ENCODE measurements around the gene ANKRD42.

ANKRD42 gene

GRCh38 chr11:83161610-83162199, 31.8 kb upstream of the ANKRD42 start:
- H3K4me1 Mint-ChIP-seq: peaks cover 68% of the 10 kb centered on the region
- H3K27ac Mint-ChIP-seq: peak overlapping the region; percentile 79
- no peaks in the 10 kb centered on the region for H3K9me3 Mint-ChIP-seq
- peaks cover 41% of the 10 kb centered on the region for H3K36me3 Mint-ChIP-seq
- H3K27me3 Mint-ChIP-seq: no peaks in the 10 kb centered on the region
- peak overlapping the region; percentile 99 for H3K4me3 Mint-ChIP-seq

DNA sequence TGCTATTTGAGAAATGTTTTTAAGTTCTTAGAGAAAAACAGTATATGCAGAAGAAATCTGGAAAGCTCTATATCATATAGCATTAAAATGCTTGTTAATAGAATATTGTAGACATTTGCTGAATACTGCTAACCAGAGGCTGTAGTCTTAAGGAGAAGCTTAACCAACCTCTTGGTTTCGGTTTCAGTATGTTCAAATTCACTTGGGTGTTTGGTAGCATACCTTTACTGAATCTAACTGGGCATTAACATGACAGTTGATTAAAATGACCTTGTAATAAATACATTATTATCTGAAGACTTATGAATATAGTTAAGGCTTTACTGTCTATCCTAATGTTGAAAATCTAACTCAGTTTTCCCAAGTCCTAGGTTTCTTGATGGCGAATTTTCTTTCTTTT, 31.1 kb upstream of the ANKRD42 start:
- H3K4me1 Mint-ChIP-seq: peaks cover 75% of the 10 kb centered on the region
- H3K4me3 Mint-ChIP-seq: peak overlapping the region; percentile 99
- peaks cover 40% of the 10 kb centered on the region for H3K36me3 Mint-ChIP-seq
- peak overlapping the region; percentile 12 for H3K27ac Mint-ChIP-seq
- no peaks in the 10 kb centered on the region for H3K27me3 Mint-ChIP-seq
- H3K9me3 Mint-ChIP-seq: no peaks in the 10 kb centered on the region

GRCh38 chr11:83166193-83166866, 27.2 kb upstream of the ANKRD42 start:
- Mint-ChIP-seq H3K9me3 (no peaks in the 10 kb centered on the region), H3K4me3 (peak overlapping the region; percentile 43), H3K36me3 (peaks cover 48% of the 10 kb centered on the region), H3K27ac (peak overlapping the region; percentile 52), H3K4me1 (peaks cover 94% of the 10 kb centered on the region), H3K27me3 (no peaks in the 10 kb centered on the region)

- Mint-ChIP-seq H3K36me3 (peaks cover 52% of the 10 kb centered on the region), H3K27me3 (no peaks in the 10 kb centered on the region), H3K4me1 (peaks cover 93% of the 10 kb centered on the region), H3K27ac (no peak overlapping the region), H3K4me3 (peak overlapping the region; percentile 23), H3K9me3 (no peaks in the 10 kb centered on the region)
These were observed 24.8 kb upstream of the ANKRD42 start for GRCh38 chr11:83168756-83169155.

- Mint-ChIP-seq H3K4me3 (peak overlapping the region; percentile 82), H3K36me3 (peaks cover 46% of the 10 kb centered on the region), H3K27ac (no peak overlapping the region), H3K9me3 (no peaks in the 10 kb centered on the region), H3K27me3 (no peaks in the 10 kb centered on the region), H3K4me1 (peaks cover 93% of the 10 kb centered on the region)
These were observed 22.6 kb upstream of the ANKRD42 start for GRCh38 chr11:83170865-83171264.

DNA sequence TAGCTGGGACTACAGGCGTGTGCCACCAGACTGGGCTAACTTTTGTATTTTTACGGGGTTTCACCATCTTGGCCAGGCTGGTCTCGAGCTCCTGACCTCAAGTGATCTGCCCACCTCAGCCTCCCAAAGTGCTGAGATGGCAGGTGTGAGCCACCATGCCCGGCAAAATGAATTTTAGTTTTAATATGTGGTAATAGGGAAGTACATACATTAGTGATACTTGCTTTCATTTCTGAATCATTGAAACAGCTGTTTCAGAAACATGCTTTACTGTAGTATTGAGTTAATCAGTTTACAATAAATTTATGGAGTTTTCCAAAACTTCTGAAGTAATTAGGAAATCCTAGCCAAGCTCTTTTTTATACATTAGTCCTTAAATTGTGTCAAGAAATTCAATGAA, 21.0 kb upstream of the ANKRD42 start:
- H3K4me1 Mint-ChIP-seq: peaks cover 91% of the 10 kb centered on the region
- H3K36me3 Mint-ChIP-seq: peaks cover 42% of the 10 kb centered on the region
- H3K27ac Mint-ChIP-seq: no peak overlapping the region
- no peaks in the 10 kb centered on the region for H3K9me3 Mint-ChIP-seq
- no peaks in the 10 kb centered on the region for H3K27me3 Mint-ChIP-seq
- peak overlapping the region; percentile 64 for H3K4me3 Mint-ChIP-seq

DNA sequence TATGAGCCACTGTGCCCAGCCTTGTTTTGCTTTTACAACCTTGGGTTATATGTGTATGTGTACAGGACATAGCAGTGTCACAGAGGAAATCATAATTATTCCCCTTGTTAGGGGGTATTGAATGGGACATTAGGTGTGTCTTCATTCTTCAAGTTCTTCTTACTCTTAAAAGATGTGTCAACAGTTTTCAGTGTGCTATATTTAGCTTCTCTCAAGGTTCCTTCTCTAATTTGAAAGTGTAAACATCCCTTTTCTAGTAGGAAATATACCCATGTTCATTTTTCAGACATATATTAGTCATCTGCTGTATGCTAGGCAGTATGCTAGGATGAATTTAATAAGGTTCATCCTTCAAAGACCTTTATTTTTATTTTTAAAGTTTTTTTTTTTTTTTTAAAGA, 19.5 kb upstream of the ANKRD42 start:
- Mint-ChIP-seq H3K4me1 (peaks cover 83% of the 10 kb centered on the region), H3K36me3 (peaks cover 29% of the 10 kb centered on the region), H3K27ac (no peak overlapping the region), H3K9me3 (no peaks in the 10 kb centered on the region), H3K27me3 (no peaks in the 10 kb centered on the region), H3K4me3 (peak overlapping the region; percentile 33)

DNA sequence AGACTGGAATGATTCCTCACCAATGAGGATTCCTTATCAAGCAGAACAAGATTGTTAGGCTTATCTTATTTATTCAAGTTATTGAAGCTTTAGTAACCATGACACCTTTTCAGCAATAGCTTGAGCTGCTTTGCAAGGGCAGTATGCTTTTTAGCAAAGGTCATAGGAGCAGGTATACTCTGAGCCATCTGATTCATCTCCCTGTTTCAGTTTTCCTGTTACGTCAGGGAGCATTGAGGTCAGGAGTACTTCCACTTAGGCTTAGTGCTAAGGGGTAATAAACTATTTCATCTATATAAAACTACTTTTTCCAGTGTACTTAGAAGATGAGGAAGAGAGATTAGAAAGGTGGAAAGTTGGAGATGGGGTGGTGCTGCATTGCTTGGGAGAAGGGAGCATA, 17.7 kb upstream of the ANKRD42 start:
- no peak overlapping the region for H3K4me3 Mint-ChIP-seq

GRCh38 chr11:83181815-83182214, 11.7 kb upstream of the ANKRD42 start:
- Mint-ChIP-seq H3K4me1 (peaks cover 40% of the 10 kb centered on the region), H3K9me3 (no peaks in the 10 kb centered on the region), H3K27ac (peak overlapping the region; percentile 8), H3K4me3 (no peak overlapping the region), H3K36me3 (peaks cover 25% of the 10 kb centered on the region), H3K27me3 (no peaks in the 10 kb centered on the region)

More for the DNA sequence above, 17.7 kb upstream of the ANKRD42 start:
- Mint-ChIP-seq H3K36me3 (peaks cover 23% of the 10 kb centered on the region), H3K27ac (no peak overlapping the region), H3K27me3 (no peaks in the 10 kb centered on the region), H3K4me1 (peaks cover 74% of the 10 kb centered on the region), H3K9me3 (no peaks in the 10 kb centered on the region)

DNA sequence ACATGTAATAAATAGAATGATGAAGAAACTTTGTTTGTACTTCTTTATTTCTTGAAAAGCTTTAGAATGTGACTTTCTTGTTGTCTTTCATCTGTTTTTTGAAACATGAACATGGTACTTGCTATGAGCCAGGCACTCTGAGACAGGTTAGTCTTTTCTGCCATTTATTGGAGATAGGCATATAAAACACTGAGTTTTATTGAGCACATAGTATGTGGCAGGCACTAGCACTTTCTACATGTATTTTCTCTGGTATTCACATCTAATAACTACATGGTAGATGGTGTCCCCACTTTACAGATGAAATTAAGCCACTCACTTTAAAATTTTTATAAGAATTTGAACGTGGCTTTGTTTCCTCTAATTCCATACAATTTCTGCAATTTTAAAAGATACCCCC, 7.7 kb upstream of the ANKRD42 start:
- Mint-ChIP-seq H3K36me3 (peaks cover 32% of the 10 kb centered on the region), H3K4me1 (peaks cover 22% of the 10 kb centered on the region), H3K4me3 (no peak overlapping the region), H3K27me3 (no peaks in the 10 kb centered on the region), H3K27ac (no peak overlapping the region), H3K9me3 (no peaks in the 10 kb centered on the region)

GRCh38 chr11:83187465-83187864, 6.0 kb upstream of the ANKRD42 start:
- Mint-ChIP-seq H3K9me3 (no peaks in the 10 kb centered on the region), H3K4me1 (peaks cover 25% of the 10 kb centered on the region), H3K27me3 (no peaks in the 10 kb centered on the region), H3K27ac (peak overlapping the region; percentile 3), H3K36me3 (peaks cover 34% of the 10 kb centered on the region), H3K4me3 (no peak overlapping the region)

GRCh38 chr11:83191491-83191890, 2.0 kb upstream of the ANKRD42 start:
- Mint-ChIP-seq H3K27me3 (no peaks in the 10 kb centered on the region), H3K4me3 (peak overlapping the region; percentile 74), H3K27ac (peak overlapping the region; percentile 83), H3K36me3 (peaks cover 26% of the 10 kb centered on the region), H3K9me3 (no peaks in the 10 kb centered on the region), H3K4me1 (peaks cover 45% of the 10 kb centered on the region)

- Mint-ChIP-seq H3K4me1 (peaks cover 50% of the 10 kb centered on the region), H3K36me3 (peaks cover 23% of the 10 kb centered on the region), H3K27me3 (no peaks in the 10 kb centered on the region), H3K9me3 (no peaks in the 10 kb centered on the region), H3K4me3 (peak overlapping the region; percentile 100), H3K27ac (peak overlapping the region; percentile 93)
These were observed 1.5 kb upstream of the ANKRD42 start for GRCh38 chr11:83191986-83192385.

GRCh38 chr11:83192606-83193245, 786 bp upstream of the ANKRD42 start:
- Mint-ChIP-seq H3K36me3 (peaks cover 20% of the 10 kb centered on the region), H3K9me3 (no peaks in the 10 kb centered on the region), H3K4me1 (peaks cover 48% of the 10 kb centered on the region), H3K4me3 (peak overlapping the region; percentile 100), H3K27me3 (no peaks in the 10 kb centered on the region), H3K27ac (peak overlapping the region; percentile 93)

- Mint-ChIP-seq H3K4me1 (peaks cover 48% of the 10 kb centered on the region), H3K36me3 (peaks cover 15% of the 10 kb centered on the region), H3K27me3 (no peaks in the 10 kb centered on the region), H3K4me3 (peak overlapping the region; percentile 100), H3K9me3 (no peaks in the 10 kb centered on the region), H3K27ac (peak overlapping the region; percentile 93)
These were observed 1.0 kb downstream of the ANKRD42 start for GRCh38 chr11:83194281-83195142.

Measured in activated naive CD4-positive, alpha-beta T cell treated with anti-CD3 and anti-CD28 coated beads, Interleukin-2, amount 50 U/mL, for 24 hours (primary cell).